Measurements from ENCODE around the gene SKA2.

Gene SKA2

DNA sequence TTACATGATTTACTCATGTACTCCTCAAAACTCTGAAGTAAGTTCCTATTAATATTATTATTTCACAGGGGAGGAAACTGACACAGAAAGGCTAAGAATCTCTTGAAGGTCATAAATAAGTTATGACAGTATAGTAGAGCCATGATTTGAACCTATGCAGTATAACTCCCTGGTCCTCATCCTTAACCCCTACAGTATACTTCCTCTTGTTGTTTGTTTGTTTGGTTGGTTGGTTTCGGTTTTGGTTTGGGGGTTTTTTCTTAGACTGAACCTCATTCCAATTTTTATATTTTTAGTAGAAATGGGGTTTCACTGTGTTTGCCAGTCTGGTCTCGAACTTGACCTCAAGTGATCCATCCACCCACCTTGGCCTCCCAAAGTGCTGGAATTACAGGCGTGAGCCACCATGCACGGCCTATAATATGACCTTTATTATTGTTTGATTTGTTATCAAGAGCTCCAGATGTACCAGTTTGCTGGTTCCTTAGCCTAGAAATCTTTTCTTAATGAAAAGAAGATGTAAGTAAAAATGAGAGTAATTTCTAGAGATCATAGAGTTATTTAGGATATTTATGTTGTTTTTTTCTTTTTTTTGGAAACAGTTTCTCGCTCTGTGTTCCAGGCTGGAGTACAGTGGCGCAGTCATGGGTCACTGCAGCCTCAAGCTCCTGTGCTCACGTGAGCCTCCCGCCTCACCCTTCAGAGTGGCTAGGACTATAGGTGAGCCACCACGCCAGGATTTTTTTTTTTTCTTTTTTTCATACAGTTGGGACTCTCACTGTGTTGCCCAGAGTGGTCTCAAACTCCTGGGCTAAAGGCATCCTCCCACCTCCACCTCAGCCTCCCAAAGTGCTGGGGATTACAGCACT, 5.4 kb upstream of the SKA2 start:
- Mint-ChIP-seq H3K27me3 (ENCODE audit: low read depth, poor library complexity) (peaks cover 2% of the 10 kb centered on the region), H3K4me3 (no peak overlapping the region), H3K4me1 (peaks cover 24% of the 10 kb centered on the region), H3K36me3 (ENCODE audit: low read depth) (peaks cover 12% of the 10 kb centered on the region), H3K9me3 (no peaks in the 10 kb centered on the region), H3K27ac (no peak overlapping the region)
- DNase-seq = no peak
- no peak for TF ChIP-seq CTCF (IDR thresholded peaks at IDR 0.05)

DNA sequence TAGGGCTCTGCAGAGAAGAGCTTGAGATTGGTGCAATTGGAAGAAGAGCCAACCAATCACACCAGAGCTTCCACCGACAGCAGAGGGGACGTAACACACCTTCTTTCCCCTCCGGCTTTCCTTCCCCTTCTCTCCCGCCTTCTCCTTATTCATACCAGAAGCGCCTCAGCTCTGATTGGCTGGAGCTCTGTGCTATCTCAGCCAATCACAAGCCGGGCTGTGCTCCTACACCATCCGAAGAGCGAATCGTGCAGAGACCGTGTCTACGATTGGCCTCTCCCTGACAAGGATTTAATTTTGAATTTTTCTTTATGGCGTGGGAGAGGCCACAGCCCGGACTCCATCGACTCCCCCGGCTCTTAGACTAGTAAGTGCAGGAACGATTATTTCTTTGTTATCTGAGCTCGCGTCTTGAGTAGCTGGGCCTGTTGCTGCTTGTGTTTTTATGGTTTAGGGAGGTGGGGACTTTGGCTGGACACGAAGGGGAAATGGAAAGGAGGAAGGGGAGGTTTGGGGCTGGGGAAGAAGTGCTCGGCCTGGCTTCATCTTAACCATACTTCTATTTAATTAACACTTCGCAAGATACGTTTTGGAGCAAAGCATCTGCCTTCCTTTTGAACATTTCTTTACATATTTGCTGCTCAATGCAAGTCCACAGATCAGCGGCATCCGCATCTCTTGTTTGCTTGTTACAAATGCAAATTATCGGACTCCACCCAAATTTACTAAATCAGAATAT, 622 bp upstream of the SKA2 start, which contains the start of gene PRR11:
PRR11 (plus strand) TSS at position 308 of the 739 bp plus-strand sequence. CDS start 14,007 bp downstream, outside the sequence.
- no peak for TF ChIP-seq CTCF (IDR thresholded peaks at IDR 0.05)
- no peak within 1 kb of the TSS for H3K4me3 Mint-ChIP-seq
- H3K27ac Mint-ChIP-seq = no peak within 1 kb of the TSS
- peaks cover 2% of the 10 kb centered on the region for H3K27me3 Mint-ChIP-seq (ENCODE audit: low read depth, poor library complexity)
- no peaks in the 10 kb centered on the region for H3K9me3 Mint-ChIP-seq
- peak; percentile 89 for DNase-seq
- H3K36me3 Mint-ChIP-seq (ENCODE audit: low read depth) = peaks cover 20% of the 10 kb centered on the region
- peaks cover 52% of the 10 kb centered on the region for H3K4me1 Mint-ChIP-seq

GRCh38 chr17:59154292-59154720, 680 bp downstream of the SKA2 start:
- no peak overlapping the region for H3K27ac Mint-ChIP-seq
- peak; percentile 52 for DNase-seq
- TF ChIP-seq CTCF (IDR thresholded peaks at IDR 0.05) = no peak
- H3K4me1 Mint-ChIP-seq = peaks cover 51% of the 10 kb centered on the region
- no peak overlapping the region for H3K4me3 Mint-ChIP-seq
- peaks cover 2% of the 10 kb centered on the region for H3K27me3 Mint-ChIP-seq (ENCODE audit: low read depth, poor library complexity)
- peaks cover 30% of the 10 kb centered on the region for H3K36me3 Mint-ChIP-seq (ENCODE audit: low read depth)
- H3K9me3 Mint-ChIP-seq = no peaks in the 10 kb centered on the region

DNA sequence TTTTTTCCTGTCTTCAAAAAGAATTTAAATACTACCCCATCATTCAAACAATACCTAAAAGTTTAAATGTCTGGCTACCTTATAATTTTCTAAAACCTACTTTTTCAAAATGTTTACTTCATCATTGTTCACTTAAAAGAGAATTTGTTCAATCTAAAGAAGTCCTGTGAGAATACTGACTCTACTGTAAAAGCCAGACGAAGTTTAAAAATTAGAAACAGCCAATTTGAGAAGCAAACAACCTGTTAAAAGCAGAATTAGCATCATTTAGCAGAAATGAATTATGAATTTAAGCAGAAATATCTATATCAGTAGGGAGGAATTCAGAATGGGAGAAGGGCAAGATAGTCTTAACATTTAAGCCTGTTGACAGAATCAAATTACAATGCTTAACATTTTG, 2.1 kb downstream of the SKA2 start:
- Mint-ChIP-seq H3K27me3 (ENCODE audit: low read depth, poor library complexity) (no peaks in the 10 kb centered on the region), H3K9me3 (no peaks in the 10 kb centered on the region), H3K36me3 (ENCODE audit: low read depth) (peaks cover 35% of the 10 kb centered on the region), H3K4me1 (peaks cover 38% of the 10 kb centered on the region), H3K4me3 (no peak overlapping the region), H3K27ac (no peak overlapping the region)
- DNase-seq = no peak
- no peak for TF ChIP-seq CTCF (IDR thresholded peaks at IDR 0.05)

GRCh38 chr17:59151591-59151990, 3.4 kb downstream of the SKA2 start:
- peaks cover 39% of the 10 kb centered on the region for H3K36me3 Mint-ChIP-seq (ENCODE audit: low read depth)
- no peak for DNase-seq
- peaks cover 4% of the 10 kb centered on the region for H3K9me3 Mint-ChIP-seq
- no peak for TF ChIP-seq CTCF (IDR thresholded peaks at IDR 0.05)
- peaks cover 33% of the 10 kb centered on the region for H3K4me1 Mint-ChIP-seq
- H3K27me3 Mint-ChIP-seq (ENCODE audit: low read depth, poor library complexity) = no peaks in the 10 kb centered on the region
- H3K4me3 Mint-ChIP-seq = no peak overlapping the region
- H3K27ac Mint-ChIP-seq = peak overlapping the region; percentile 0

Data from nephron progenitor cell (in vitro differentiated cells).